ENCODE results near the gene NCBP1.

- TF ChIP-seq POLR2A (IDR thresholded peaks at IDR 0.05), result no peak
- TF ChIP-seq CTCF (IDR thresholded peaks at IDR 0.05), result no peak
- no peak for TF ChIP-seq EP300 (IDR thresholded peaks at IDR 0.05)
- TF ChIP-seq POLR2AphosphoS5 (IDR thresholded peaks at IDR 0.05), result no peak
Observed at GRCh38 chr9:97600531-97601227, 32.9 kb upstream of the NCBP1 start.

Data from sigmoid colon (tissue), 4 donors.